Thyroid gland (tissue), 4 donors: ENCODE results near the gene RIMS3. TPM values are rescaled to one million over a fixed set of nuclear protein-coding genes. Genes with fewer than 3 reads are reported as not detected.

Experiments
- DNase-seq, 2 donors: peaks; one replicate each; pipeline ENCODE4 v3.0.0-alpha.2; 2019
- H3K27ac ChIP-seq, 3 donors: fragments of 200-600 bp; sonication (generic); 1 replicate in 2 of 3; 2 replicates in 1 of 3; pipeline ENCODE4 v1.5.1; 2016 to 2019; ENCODE audit warnings: mild to moderate bottlenecking in 1 of 3, moderate library complexity in 1 of 3
- H3K27me3 ChIP-seq: fragments of 200-600 bp; sonication (generic); one replicate; pipeline ENCODE4 v1.5.1; 2019
- H3K36me3 ChIP-seq, 2 donors: fragments of 200-600 bp; sonication (generic); one replicate each; pipeline ENCODE4 v1.5.1; 2016 to 2019
- H3K4me1 ChIP-seq, 2 donors: fragments of 200-600 bp; sonication (generic); one replicate each; pipeline ENCODE4 v1.5.1; 2017 to 2019
- H3K4me3 ChIP-seq, 3 donors: fragments of 200-600 bp; sonication (generic); replicated peaks in 1 of 3; 1 replicate in 2 of 3; 2 replicates in 1 of 3; pipeline ENCODE4 v1.5.1; 2016; ENCODE audit warnings: mild to moderate bottlenecking in 1 of 3
- H3K9me3 ChIP-seq: fragments of 200-600 bp; sonication (generic); one replicate; pipeline ENCODE4 v1.5.1; 2017
- POLR2A ChIP-seq, 2 donors: fragments of 450-650 bp; IDR thresholded peaks; one replicate each; pipeline ENCODE4 v1.6.1; 2017; ENCODE audit warnings: antibody characterized with exemption in 2 of 2, mild to moderate bottlenecking in 2 of 2, moderate library complexity in 1 of 2
- WGBS, 2 donors: methylation state at CpG; one replicate each; pipeline ENCODE4 v1.1.5; 2017; 5-methylcytosine and 5-hydroxymethylcytosine counted together
- intact Hi-C: fragments of 100-400 bp; cut with DNase I; formaldehyde crosslinking; loops from one replicate; pipeline ENCODE4 v1.15.1; 2023
- total RNA-seq, 4 donors: library from RNA; depleted of rRNA; stranded (reverse); fragments of >200 nt; gene quantifications; one replicate each; pipeline ENCODE4 v1.2.3, GENCODE V29; 2016
- TF ChIP-seq, protein P1 (sequence below), 6 experiments: fragments of 200-600 bp in 3 of 6; fragments of 450-650 bp in 3 of 6; sonication (generic) in 3 of 6; IDR thresholded peaks; one replicate each; pipeline ENCODE4 v1.5.1; 2016 to 2019; ENCODE audit warnings: antibody characterized with exemption in 6 of 6, mild to moderate bottlenecking in 2 of 6, inconsistent platforms in 1 of 6, moderate library complexity in 1 of 6

RIMS3 gene
- total RNA-seq, 4 donors from 2014 or later: 2.1 to 4.4 (median 3.5) TPM

DNA sequence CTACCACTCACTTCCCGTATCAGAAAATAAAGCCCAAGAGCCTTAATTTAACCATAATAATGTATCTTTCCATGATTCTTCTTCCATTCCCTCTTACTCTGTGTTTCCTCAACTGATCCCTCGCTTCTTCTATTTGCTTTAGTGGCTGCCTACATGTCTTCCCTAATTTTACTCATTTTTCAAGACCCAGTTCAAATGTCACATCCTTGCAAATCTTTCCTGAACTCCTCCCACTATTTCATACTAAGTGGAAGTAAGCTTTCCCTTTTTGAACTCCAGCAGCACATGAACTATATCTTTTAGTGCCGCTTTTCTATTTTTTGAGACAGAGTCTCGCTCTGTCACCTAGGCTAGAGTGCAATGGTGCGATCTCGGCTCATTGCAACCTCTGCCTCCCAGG, 22.2 kb upstream of the RIMS3 start:
- intact Hi-C loops: no loop called here
- peaks cover 2 to 3% of the 10 kb centered on the region in 2 donors for H3K4me1 ChIP-seq
- 97 to 98% methylated on average over 6 of the region's 6 CpGs for WGBS, 2 donors
- H3K27me3 ChIP-seq: no peaks in the 10 kb centered on the region
- no peak overlapping the region for H3K27ac ChIP-seq
- H3K4me3 ChIP-seq: no peak overlapping the region
- DNase-seq: no peak
- no peaks in the 10 kb centered on the region for H3K36me3 ChIP-seq
- no peaks in the 10 kb centered on the region for H3K9me3 ChIP-seq
- TF ChIP-seq, protein P1, sequence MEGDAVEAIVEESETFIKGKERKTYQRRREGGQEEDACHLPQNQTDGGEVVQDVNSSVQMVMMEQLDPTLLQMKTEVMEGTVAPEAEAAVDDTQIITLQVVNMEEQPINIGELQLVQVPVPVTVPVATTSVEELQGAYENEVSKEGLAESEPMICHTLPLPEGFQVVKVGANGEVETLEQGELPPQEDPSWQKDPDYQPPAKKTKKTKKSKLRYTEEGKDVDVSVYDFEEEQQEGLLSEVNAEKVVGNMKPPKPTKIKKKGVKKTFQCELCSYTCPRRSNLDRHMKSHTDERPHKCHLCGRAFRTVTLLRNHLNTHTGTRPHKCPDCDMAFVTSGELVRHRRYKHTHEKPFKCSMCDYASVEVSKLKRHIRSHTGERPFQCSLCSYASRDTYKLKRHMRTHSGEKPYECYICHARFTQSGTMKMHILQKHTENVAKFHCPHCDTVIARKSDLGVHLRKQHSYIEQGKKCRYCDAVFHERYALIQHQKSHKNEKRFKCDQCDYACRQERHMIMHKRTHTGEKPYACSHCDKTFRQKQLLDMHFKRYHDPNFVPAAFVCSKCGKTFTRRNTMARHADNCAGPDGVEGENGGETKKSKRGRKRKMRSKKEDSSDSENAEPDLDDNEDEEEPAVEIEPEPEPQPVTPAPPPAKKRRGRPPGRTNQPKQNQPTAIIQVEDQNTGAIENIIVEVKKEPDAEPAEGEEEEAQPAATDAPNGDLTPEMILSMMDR (IDR thresholded peaks at IDR 0.05): no peak
- TF ChIP-seq POLR2A (IDR thresholded peaks at IDR 0.05): no peak

DNA sequence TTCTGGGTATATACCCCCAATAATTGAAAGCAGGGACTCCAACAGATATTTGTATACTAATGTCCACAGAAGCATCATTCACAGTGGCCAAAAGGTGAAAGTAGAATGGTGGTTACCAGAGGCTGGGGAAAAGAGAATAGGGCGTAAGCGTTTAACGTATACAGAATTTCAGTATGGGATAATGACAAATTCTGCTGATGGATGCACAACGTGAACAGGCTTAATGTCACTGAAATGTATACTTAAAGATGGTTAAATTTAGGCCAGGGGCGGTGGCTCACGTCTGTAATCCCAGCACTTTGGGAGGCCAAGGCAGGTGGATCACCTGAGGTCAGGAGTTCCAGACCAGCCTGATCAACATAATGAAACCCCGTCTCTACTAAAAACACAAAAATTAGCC, 21.6 kb upstream of the RIMS3 start:
- Histone ChIP-seq H3K4me3 (no peak overlapping the region), H3K4me1 (no peaks in the 10 kb centered on the region), H3K27me3 (no peaks in the 10 kb centered on the region), H3K36me3 (no peaks in the 10 kb centered on the region), H3K27ac (no peak overlapping the region), H3K9me3 (no peaks in the 10 kb centered on the region)
- 94 to 96% methylated on average over 7 of the region's 7 CpGs for WGBS, 2 donors
- intact Hi-C loops: no loop called here
- TF ChIP-seq, protein P1 (IDR thresholded peaks at IDR 0.05): no peak
- TF ChIP-seq POLR2A (IDR thresholded peaks at IDR 0.05): no peak
- no peak for DNase-seq

DNA sequence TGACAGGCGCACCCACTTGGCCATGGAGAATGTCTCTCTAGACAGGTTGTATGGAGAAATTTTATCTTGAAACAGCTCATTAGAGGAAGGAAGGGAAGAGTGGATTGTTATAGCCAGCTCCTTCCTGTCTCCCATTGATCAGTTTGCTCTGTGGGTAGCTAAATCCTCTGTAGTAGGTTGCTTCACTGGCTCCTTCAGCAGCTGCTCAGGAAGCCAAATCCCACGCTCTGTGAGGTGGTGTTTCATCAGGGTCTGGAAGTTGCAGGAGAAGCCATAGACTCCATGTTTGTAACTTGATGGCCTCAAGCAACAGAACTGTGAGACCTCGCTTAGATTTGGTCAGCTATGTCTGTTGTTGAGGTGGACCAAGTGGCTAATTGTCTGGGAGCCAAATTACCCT, 19.2 kb upstream of the RIMS3 start:
- intact Hi-C loops: no loop called here
- Histone ChIP-seq H3K4me1 (no peaks in the 10 kb centered on the region), H3K27ac (no peak overlapping the region), H3K9me3 (no peaks in the 10 kb centered on the region), H3K4me3 (no peak overlapping the region), H3K27me3 (no peaks in the 10 kb centered on the region), H3K36me3 (no peaks in the 10 kb centered on the region)
- TF ChIP-seq, protein P1 (IDR thresholded peaks at IDR 0.05): no peak
- TF ChIP-seq POLR2A (IDR thresholded peaks at IDR 0.05): no peak
- DNase-seq: no peak
- WGBS, 2 donors: 94 to 95% methylated on average over 3 of the region's 3 CpGs

DNA sequence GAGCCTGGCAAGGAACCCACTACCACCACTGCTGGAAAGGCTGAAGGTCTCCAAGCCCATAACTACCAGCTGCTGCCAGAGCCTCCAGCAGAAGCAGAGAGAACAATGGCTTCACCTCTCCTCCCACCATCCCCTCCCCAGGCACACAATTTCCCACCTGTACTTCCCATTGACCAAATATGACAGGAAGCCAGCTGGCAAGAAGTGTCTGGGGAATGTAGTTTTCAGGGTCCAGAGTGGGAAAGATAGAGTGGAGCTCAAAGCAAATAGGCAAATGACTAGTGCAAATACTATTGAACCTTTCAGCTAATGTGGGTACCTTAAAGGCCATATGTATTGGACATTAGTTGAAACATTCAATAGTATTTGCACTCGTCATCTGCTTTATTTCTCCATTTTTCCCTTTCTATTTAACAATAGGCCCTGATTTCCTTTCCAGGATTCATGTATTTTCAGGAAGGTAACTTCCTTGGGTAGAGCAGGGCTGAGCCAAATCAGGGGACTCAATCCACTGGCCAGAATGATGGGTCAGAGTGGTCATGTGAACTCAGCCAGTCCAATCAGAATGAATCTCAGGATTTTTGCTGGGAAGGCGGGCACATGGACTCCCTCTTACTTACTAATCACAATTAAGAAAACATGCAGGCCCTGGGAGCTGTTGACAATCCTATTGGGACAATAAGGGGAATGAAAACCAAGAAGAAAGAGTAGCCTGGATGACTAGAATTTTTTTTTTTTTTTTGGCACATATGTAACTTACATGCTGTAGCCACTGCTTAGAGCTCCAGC, 13.9 kb upstream of the RIMS3 start:
- Histone ChIP-seq H3K4me1 (no peaks in the 10 kb centered on the region), H3K9me3 (no peaks in the 10 kb centered on the region), H3K27ac (no peak overlapping the region), H3K36me3 (no peaks in the 10 kb centered on the region), H3K27me3 (no peaks in the 10 kb centered on the region), H3K4me3 (no peak overlapping the region)
- intact Hi-C loops: no loop called here
- 96 to 99% methylated on average over 2 of the region's 2 CpGs for WGBS, 2 donors
- DNase-seq: no peak
- TF ChIP-seq, protein P1 (IDR thresholded peaks at IDR 0.05): no peak
- no peak for TF ChIP-seq POLR2A (IDR thresholded peaks at IDR 0.05)

DNA sequence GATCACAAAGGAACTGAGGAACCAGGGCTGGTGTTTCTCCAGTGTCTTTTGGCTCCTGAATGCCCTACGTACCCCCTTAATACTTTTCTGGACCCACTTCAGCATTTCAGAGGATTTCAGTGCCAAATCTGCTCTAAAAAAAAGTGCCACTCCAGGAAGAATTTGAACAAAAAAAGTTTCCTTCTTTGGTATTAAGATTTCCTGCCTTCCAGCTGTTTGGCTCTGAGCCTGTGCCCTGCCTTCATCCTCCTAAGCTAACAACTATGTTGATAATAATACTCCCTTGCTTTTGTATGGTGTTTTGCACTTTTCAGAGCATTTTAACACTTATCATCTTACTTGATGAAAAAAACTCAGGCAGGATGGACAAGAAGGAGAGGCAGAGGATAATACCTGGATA, 11.0 kb upstream of the RIMS3 start:
- Histone ChIP-seq H3K36me3 (no peaks in the 10 kb centered on the region), H3K9me3 (no peaks in the 10 kb centered on the region), H3K4me3 (no peak overlapping the region), H3K4me1 (no peaks in the 10 kb centered on the region), H3K27me3 (no peaks in the 10 kb centered on the region), H3K27ac (no peak overlapping the region)
- DNase-seq: no peak
- 28 to 46% methylated on average over 1 of the region's 1 CpG for WGBS, 2 donors
- TF ChIP-seq, protein P1 (IDR thresholded peaks at IDR 0.05): no peak
- TF ChIP-seq POLR2A (IDR thresholded peaks at IDR 0.05): no peak
- intact Hi-C loops: no loop called here
